DND-41 (cell line): ENCODE data around the gene UGT8.

Experiments used
- ATAC-seq: fragments of 200-7000 bp; cut with Tn5 transposase; 3 replicates; pipeline ENCODE4 v1.9.1; 2021; ENCODE audit warnings: low read depth; ENCODE audit not compliant: insufficient read depth
- DNase-seq: peaks from one replicate; pipeline ENCODE4 v3.0.0-alpha.2; 2020
- H2AFZ ChIP-seq: 2 replicates; pipeline ENCODE4 v1.6.0; 2012; ENCODE audit warnings: low read depth, low read length
- H3K27ac ChIP-seq: 2 replicates; pipeline ENCODE4 v1.5.1; 2012; ENCODE audit warnings: low read length, inconsistent platforms
- H3K27me3 ChIP-seq: fragments of 200-600 bp; sonication (generic); 2 replicates; pipeline ENCODE4 v1.6.0; 2012; ENCODE audit warnings: low read length, mild to moderate bottlenecking, inconsistent platforms; ENCODE audit not compliant: insufficient read depth, poor library complexity
- H3K36me3 ChIP-seq: 2 replicates; pipeline ENCODE4 v1.5.1; 2012; ENCODE audit warnings: low read length, inconsistent platforms; ENCODE audit not compliant: insufficient read depth
- H3K4me1 ChIP-seq: 2 replicates; pipeline ENCODE4 v1.5.1; 2012; ENCODE audit warnings: mild to moderate bottlenecking, low read length; ENCODE audit not compliant: insufficient read depth
- H3K4me2 ChIP-seq: 2 replicates; pipeline ENCODE4 v1.6.0; 2012; ENCODE audit warnings: mild to moderate bottlenecking, moderate library complexity, low read length, inconsistent platforms; ENCODE audit not compliant: insufficient read depth
- H3K4me3 ChIP-seq, 2 experiments: fragments of 200-600 bp in 1 of 2; shearing (Covaris generic) in 1 of 2; 2 replicates each; pipeline ENCODE4 v1.5.1; 2012 to 2016; ENCODE audit warnings: inconsistent platforms in 2 of 2, low read length in 2 of 2, mild to moderate bottlenecking in 2 of 2, low read depth in 1 of 2, moderate library complexity in 1 of 2
- H3K79me2 ChIP-seq: 2 replicates; pipeline ENCODE4 v1.6.0; 2012; ENCODE audit warnings: low read length, inconsistent platforms; ENCODE audit not compliant: insufficient read depth
- H3K9ac ChIP-seq: 2 replicates; pipeline ENCODE4 v1.6.0; 2012; ENCODE audit warnings: low read depth, mild to moderate bottlenecking, inconsistent platforms, low read length, moderate library complexity
- H3K9me3 ChIP-seq: 2 replicates; pipeline ENCODE4 v1.5.1; 2012; ENCODE audit warnings: low read length, moderate library complexity, mild to moderate bottlenecking, inconsistent platforms; ENCODE audit not compliant: insufficient read depth, severe bottlenecking
- H4K20me1 ChIP-seq: 2 replicates; pipeline ENCODE4 v1.6.0; 2012; ENCODE audit warnings: low read length; ENCODE audit not compliant: insufficient read depth
- CTCF ChIP-seq: IDR thresholded peaks from 2 replicates; pipeline ENCODE4 v1.5.1; 2012; ENCODE audit warnings: borderline replicate concordance, low read length, moderate library complexity, mild to moderate bottlenecking; ENCODE audit not compliant: poor library complexity, severe bottlenecking; ENCODE audit errors: extremely low read depth
- EZH2 ChIP-seq: IDR thresholded peaks from 3 replicates; pipeline ENCODE4 v1.6.1; 2012; ENCODE audit warnings: borderline replicate concordance, low read depth, mild to moderate bottlenecking, moderate library complexity, low read length, inconsistent platforms; ENCODE audit not compliant: severe bottlenecking

Gene UGT8

GRCh38 chr4:114642173-114642780 is 43.7 kb downstream of the UGT8 start:
- Histone ChIP-seq H3K27me3 (no peaks in the 10 kb centered on the region), H3K9me3 (no peaks in the 10 kb centered on the region), H3K27ac (no peak overlapping the region), H3K79me2 (no peaks in the 10 kb centered on the region), H3K4me2 (no peak overlapping the region), H3K4me1 (no peaks in the 10 kb centered on the region), H3K9ac (no peak overlapping the region), H4K20me1 (no peaks in the 10 kb centered on the region), H3K4me3 (no peak overlapping the region), H3K36me3 (no peaks in the 10 kb centered on the region), H2AFZ (no peak overlapping the region)
- ATAC-seq (no peak), DNase-seq (no peak)
- TF ChIP-seq CTCF = no peak
- TF ChIP-seq EZH2 = no peak

GRCh38 chr4:114649908-114650307 is 51.3 kb downstream of the UGT8 start:
- TF ChIP-seq CTCF (no peak), EZH2 (no peak)
- Histone ChIP-seq H3K79me2 (no peaks in the 10 kb centered on the region), H3K9me3 (no peaks in the 10 kb centered on the region), H3K4me1 (no peaks in the 10 kb centered on the region), H3K9ac (no peak overlapping the region), H3K27ac (no peak overlapping the region), H3K4me2 (no peak overlapping the region), H3K4me3 (no peak overlapping the region), H2AFZ (no peak overlapping the region), H4K20me1 (no peaks in the 10 kb centered on the region), H3K27me3 (no peaks in the 10 kb centered on the region), H3K36me3 (no peaks in the 10 kb centered on the region)
- ATAC-seq (no peak), DNase-seq (no peak)

GRCh38 chr4:114653675-114654074 is 55.1 kb downstream of the UGT8 start:
- Histone ChIP-seq H3K36me3 (no peaks in the 10 kb centered on the region), H3K4me1 (no peaks in the 10 kb centered on the region)

More at GRCh38 chr4:114653675-114654074, 55.1 kb downstream of the UGT8 start:
- ATAC-seq = no peak
- H3K9me3 ChIP-seq = no peaks in the 10 kb centered on the region
- no peak overlapping the region for H3K4me2 ChIP-seq
- no peaks in the 10 kb centered on the region for H4K20me1 ChIP-seq
- no peaks in the 10 kb centered on the region for H3K27me3 ChIP-seq
- no peak overlapping the region for H3K9ac ChIP-seq
- TF ChIP-seq EZH2 = no peak
- no peak for TF ChIP-seq CTCF
- H3K27ac ChIP-seq = no peak overlapping the region
- H3K79me2 ChIP-seq = no peaks in the 10 kb centered on the region
- no peak overlapping the region for H2AFZ ChIP-seq
- no peak overlapping the region for H3K4me3 ChIP-seq
- DNase-seq = no peak
